HS-27A (cell line): ENCODE results near the gene APOBEC4.

ENCODE experiments used
- DNase-seq: peaks from one replicate; pipeline ENCODE4 v3.0.0-alpha.2; 2012; ENCODE audit warnings: low read depth, missing footprints

The APOBEC4 gene

DNA sequence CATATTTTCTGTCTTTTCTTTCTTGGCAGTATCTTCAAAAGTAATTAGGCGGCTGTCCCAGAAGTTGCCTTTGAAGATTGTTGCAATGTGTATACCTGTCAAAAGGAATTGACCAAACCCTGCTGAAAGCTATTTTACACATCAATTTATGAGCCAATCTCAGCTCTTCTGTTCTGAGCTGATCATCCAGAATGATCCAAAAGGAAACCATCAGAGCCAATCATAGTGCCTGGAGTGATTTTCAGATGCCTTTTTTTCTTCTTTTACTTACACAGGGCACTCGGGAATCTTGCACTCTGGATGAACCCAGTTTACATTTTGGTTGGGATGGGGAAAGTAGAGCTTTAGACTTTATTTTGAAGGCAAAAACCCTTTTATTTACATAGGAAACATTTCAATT, 21.8 kb upstream of the APOBEC4 start:
- no peak for DNase-seq

DNA sequence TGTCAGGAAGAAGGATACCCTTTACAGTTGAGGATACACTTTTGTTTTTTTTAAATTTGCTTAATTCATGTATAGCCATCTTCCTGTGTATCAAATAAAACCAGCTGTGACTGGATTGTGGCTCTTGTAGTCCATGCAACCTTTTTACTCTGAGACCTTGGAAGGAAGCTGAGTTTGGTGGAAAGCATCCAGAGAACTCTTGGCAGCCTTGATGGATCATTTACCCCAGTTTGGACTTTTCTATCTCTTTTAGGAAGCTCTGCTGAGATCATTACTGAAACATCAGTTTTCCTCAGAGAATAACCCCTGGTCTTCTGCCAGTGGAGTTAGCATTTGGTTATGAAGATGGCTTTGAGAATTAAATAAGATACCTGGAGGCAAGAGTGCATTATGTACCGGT, 21.2 kb upstream of the APOBEC4 start:
- no peak for DNase-seq

DNA sequence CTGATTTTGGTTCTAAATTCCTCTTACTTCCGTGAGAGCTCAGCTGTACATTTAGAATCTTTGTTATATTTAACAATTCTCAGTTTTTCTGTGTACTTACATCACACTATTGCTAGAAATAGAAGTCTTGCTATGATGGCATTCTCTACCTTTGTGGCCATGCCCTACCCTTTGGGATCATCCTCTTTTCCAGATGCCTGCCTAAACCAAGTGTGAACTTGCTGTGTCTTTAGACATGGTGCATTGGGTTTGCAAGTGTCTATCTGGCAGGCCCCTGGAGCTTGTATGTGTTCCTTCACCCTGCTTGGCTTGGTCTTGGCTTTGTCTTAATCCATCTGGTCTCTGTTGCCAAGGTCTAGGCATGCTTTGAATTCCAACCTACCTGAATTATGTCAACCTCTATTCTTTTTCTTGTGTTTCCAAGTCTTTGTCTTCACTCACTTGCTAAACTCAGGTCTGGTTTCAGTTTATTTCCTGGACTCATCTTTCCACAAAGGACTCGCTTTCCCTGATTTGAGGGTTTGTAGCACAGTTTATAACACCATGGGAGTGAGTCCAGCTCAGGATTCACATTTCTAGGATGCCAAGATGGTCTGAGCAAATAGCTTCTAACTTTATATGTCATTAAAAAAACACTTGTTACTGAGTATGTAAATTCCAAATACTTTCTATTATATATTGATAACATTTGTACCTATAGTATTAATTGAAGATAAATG, 20.6 kb upstream of the APOBEC4 start:
- no peak for DNase-seq

DNA sequence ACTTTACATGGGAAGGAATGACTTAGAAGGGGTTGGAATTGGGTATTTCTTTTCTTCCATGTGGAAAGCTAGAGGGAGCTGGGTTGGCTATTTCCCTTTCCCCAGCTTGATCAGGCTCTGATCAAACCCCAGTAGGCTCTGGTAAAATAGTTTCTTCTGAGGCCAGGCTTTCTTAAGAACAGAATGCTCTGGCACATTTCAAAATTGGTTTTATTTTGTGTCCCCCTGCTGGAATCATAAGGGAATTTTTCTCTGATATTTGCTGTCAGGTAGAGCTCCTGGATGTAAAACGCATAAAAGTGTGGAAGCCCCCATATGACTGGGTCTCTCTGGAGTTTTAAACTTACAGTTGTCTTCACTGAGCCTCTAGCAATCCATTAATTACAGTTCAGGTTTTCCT, 17.1 kb upstream of the APOBEC4 start:
- DNase-seq: no peak

DNA sequence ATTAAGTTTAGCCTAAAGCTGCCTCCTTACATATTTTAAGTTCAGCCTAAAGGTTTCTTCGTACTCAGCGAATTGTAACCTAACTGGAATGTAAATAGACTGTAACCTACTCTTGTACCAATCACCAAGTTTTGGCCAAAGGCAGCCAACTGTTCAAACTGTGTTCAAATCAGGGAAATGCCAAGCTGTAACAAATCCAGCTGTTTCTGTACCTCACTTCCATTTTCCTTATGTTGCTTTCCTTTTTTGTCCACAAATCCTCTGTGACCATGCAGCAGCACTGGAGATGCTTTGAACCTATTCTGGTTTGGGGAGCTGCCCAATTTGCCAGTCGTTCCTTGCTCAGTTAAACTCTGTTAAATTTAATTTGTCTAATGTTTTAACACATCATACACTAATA, 3.2 kb upstream of the APOBEC4 start:
- no peak for DNase-seq

DNA sequence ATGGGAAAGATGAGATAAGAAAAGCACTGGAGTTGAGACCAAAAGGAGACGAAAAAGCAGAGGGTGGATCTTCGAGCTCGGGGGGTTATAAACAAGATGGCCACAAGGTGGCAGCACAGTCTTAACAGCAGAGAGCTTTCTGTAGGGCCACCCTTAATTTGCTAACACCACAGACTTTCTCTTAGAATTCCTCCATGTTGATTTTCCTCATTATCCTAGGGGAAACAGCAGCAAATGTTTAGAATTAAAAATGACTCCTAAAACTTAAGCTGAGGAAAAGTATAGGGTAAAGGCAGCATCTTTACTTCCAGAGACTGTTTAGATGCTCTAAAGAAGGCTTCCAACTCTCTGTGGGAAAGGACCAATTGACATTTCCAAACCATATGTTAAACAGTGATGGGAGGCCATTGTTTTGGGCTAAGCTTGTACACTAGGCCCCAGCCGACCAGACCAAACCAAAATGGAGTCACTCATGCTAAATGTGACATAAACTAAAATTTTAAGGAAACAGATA, 2.5 kb upstream of the APOBEC4 start:
- DNase-seq: no peak

DNA sequence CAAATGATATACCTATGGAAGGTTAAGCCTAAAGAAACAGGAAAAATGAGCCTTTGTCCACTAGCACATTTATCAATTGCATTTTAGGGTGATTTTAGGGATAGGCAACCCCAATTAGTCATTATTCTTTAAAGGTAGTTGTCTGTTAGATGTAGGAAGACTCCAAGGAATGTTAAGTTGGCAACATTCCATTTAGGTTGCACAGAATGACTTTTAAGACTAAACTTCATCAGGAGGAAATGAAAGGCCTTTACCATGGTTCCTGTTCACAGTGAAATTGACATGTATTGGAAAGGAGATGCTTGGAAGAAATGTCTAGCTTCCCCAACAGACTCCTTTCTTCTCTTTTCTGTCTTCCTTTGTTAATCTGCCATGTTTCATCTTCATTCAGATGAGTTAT, 1.6 kb upstream of the APOBEC4 start:
- DNase-seq: no peak

DNA sequence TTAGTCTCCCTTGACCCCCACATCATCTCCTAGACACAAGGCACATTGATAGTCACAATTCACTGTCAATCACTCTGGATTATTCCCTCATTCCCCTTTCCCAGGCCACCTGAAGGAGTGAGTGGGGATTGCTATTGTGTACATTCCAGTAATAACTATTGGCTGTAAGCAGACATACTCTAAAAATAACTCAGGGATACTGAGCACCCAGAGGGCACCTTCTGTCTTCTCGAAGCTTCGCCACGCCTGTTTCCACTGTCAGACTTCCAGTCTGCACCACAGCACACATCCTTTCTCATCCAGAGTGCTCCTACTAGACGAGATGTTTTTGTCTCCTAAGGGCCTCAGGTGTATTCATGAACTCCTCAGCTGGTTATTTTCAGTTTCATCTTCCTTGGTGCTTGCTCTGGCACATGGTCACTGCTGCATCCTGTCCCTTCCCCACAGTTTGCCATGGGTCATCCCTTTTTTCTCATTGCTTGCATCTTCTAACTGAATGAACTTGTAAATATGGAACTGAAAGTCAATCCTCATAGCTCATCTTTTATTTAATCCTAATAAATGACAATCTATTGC, 848 bp upstream of the APOBEC4 start:
- DNase-seq: no peak

DNA sequence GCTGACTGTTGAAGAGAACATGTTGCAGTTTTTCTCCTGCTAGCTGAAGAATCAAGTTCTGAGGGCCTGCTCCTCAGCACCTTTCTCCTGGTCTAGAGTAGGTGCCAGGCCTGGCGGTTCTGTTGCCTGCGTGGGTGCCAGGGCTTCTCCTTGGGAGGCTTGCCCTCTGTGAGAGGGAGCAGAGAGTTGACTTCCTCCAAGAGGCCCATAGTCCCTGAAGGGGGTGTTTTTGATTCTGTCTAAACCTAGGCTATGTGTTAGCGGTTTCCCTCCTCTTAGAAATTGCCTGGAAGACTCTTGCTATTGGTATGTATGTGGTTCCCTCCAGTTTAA, 312 bp upstream of the APOBEC4 start:
- no peak for DNase-seq

DNA sequence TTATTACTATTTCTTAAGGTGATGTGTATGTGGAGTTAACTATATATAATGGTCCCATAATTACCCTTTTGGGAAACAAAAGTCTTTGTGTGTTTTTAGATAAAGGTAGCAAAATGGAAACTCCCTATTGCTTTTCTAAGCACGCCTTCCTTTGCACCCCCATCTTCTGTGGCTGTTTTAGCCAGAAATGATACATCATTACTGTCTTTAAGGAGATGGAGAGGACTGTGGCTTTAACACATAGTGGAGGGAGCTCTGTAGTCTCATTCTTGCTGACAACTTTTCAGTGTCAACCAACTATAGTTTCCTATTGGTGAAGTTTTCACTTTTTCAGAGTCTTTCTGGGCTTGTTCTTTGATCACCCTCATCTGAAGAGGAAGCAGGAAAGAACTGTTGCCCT, 1.0 kb downstream of the APOBEC4 start:
- no peak for DNase-seq

DNA sequence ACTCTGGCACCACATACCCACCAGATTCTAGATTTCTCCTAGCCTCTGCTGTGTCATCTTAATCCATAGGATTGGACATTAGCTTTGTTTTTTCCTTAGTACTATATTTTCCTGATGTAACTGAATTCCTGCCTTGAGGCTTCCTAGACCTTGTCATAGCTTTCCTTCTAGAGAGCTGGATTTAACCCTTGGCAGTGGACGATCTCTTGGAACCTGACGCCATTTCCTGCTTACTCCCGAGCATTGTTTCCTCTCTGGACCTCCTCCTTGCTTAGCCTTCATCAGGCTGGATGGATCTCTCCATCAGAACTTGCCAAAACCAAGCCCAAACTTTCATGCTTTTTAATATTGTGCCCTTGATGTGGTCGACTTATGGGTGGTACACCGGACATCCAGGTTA, 1.5 kb downstream of the APOBEC4 start:
- DNase-seq: no peak

DNA sequence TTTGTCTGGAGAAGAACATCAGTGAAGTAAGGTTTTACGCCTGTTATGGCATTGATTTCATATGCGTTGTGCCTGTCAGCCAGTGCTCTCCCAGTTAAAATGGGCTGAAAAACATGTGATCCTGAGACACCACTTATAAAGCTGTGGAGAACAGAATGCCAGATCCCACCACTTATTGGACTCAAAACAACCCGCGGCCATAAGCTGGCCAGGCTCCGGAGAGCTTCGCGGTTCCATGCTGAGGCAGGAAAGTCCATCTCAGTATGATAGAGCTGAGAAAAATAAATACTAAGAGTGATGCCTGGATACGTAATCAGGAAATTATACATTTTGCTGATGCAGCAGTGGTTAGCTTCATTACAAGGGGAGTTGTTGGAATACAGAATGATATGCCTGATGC, 5.1 kb downstream of the APOBEC4 start:
- DNase-seq: no peak

DNA sequence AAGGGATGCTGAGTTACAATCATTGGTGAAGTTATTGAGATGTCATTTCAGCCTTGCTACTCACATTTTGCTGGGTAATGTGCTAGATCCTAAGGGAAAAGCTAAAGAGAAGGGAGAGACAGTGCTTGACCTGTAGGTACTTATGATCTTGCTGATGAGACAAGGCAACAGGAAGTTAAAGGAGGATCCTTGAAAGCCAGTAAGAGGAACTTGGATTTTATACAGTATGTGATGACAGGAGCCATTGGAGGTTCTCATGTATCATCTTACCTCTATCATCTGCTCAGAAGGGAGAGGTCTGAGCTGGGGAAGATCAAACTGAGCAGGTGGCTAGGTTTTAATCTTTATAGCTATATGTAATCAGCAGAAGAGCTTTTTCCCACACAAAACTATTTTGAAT, 6.3 kb downstream of the APOBEC4 start:
- no peak for DNase-seq

DNA sequence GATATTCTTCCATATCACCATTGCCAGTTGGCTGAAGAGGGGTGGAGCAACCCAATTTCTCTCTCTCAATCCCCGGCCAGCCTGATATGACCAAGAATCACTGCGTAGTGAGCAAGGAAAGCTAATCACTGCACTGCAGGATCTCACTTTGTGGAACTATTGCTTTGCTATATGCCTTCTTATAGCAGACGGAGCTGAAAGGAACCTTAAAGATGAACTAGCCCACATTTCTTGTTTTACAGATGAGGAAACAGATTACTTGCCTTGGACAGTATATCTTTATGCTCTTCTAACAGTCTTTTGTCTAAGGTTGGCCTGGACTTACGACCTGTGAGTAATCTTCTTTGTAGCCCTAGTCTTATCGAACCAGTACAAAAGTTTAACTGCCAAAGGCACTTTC, 7.6 kb downstream of the APOBEC4 start:
- no peak for DNase-seq

DNA sequence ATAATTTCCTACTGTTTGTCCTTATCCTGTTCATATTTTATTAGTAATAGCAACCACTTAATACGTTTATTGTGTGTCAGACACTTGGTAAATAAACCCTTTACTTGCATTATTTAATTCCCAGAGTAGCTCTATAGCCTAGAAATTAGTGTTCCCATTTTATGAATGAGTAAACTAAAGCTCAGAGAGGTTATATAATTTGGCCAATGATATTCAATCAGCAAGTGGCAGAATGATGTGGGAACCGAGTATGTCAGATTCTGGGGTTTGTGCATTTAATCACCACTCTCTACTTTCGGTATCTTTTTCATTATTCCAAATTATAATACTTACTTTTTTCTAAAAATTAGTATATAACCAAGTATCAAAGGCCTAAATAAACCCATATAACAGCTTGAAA, 10.9 kb downstream of the APOBEC4 start:
- no peak for DNase-seq

DNA sequence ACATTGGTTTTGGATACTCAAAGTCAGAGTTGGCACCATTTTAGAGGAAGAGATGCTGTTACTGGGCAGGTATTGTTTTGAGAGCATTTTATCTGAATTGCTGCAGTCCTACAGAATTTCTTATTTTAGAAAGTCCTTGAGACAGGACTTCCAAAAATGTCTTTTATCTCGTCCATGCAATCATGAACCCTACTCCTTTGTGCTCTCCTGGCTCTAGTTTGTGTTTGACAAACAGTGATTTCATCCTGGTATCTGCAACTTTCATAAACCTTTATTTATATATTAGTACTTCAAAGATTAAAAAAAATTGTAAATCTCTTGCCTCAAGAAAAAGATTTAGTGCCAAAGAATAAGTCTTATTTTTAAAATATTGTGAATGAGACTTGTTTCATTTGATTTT, 12.9 kb downstream of the APOBEC4 start:
- no peak for DNase-seq

DNA sequence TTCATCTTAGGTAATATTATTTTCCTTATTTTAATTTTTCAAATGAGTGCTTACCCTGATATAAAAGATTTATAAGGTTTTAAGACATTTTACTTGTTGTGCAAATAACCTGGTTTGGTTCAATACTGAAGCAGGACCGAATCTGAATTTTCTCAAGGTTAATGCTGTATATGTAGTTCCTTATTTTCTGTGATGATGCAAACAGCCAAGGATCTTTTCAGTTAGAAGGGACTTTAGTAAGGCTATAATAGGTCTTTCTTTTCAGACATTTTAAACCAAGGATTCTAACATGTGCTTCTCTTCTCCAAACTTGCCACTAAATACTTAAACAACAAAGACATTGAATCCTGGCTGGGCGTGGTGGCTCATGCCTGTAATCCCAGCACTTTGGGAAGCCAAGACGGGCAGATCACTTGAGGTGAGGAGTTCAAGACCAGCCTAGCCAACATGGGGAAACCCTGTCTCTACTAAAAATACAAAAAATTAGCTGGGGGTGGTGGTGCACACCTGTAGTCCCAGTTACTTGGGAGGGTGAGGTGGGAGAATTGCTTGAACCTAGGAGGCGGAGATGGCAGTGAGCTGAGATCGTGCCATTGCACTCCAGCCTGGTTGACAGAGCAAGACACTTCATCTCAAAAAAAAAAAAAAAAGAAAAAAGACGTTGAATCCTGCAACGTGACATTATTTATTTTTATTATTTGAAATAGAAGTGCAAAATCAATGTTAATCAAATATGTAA, 14.3 kb downstream of the APOBEC4 start:
- no peak for DNase-seq

DNA sequence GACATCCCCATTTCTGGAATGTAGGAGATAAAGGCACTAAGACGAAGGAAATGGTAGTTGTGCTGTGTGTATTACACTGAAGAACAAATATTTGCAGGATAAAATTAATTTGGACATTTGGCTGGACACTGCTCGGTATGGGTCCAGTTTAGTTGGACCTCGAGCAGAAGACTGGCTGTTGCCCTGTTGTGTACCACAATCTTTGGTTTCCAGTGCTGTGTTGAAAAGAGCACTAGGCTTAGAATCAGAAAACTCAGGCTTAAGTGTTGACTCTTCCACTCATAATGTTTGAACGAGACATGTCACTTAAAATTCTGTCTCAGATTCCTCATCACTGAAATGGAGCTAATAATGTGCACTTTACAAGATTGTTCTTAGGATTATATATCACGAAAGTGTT, 16.3 kb downstream of the APOBEC4 start:
- no peak for DNase-seq

DNA sequence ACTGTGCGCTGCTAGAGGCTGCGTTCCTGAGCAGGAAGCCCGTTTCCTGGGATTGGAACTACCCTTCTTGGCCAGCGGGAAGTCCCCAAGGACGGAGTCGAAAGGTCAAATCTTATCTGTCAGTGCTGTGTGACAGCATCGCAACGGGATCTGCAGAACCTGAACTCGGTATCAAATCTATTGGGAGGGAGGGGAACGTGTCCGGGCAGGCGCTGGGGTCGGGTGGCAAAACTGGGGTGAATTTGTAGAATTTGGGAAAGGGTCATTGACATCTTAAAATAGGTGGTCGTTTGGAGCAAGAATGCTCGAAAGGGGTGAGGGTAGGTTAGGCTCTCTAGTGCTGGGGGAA, 16.8 kb downstream of the APOBEC4 start:
- no peak for DNase-seq

DNA sequence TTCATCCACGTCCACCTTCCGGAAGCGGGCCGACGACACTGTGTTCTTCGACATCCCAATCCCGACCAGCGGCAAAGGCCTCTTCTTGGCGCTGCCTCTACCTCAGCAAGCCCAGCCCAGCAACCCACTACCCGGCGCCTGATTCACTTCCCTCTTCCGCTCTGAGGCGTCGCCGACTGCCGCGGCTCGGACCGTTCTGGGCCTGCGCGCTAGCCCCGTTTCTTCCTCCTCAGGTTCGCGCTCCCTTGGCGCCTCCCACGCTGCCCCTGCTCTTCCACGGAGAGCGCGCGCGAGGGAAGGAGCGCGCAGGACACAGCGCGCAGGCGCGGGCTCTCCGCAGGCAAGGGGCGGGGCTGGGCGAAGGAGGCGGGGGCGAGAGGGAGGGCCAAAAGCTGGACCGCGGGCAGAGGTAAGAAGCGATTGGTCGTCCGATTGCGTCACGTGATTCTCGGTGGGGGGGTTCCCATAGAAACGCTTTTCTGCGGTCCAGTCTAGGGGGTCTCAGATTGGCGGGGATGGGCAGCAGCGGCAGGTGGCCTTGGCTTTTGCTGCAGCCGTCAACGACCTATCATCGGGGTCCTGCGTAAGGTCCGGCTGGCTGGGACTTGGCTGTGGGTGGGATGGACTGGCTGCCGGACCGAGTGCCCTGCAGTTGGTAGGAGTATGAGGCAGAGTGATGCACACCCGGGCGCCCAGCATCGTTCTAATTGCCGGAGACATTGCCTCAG, 17.3 kb downstream of the APOBEC4 start, which contains the start of gene ARPC5:
TSS of gene ARPC5 (minus strand) at position 178 of the 728 bp plus-strand sequence. CDS start at position 54, 124 bp downstream.
- DNase-seq: peak; percentile 89

DNA sequence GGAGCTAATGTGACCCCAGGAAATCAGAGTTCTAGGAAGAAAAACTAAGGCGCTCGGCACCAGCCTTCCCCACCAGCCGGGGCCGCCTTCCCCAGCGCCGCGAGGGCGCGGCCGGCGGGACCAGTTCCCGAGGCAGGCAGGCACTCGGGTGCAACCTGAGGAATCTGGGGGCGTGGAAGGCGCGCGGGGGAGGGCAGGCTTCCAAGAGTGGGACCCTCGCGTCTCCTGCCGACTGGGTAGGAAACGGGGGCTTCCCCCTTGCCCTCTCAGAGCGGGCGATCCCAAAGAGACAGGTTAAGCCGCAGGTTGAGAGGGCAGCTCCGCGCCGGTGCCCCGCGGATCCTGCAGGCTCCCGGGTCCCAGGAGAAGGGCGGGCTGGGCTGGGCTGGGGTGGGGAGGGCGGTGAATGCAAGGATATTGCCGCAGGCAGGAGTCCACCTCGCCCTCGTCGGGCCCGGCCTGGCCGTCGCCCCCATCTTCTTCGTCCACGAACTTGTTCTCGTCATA, 18.0 kb downstream of the APOBEC4 start:
- DNase-seq: no peak

DNA sequence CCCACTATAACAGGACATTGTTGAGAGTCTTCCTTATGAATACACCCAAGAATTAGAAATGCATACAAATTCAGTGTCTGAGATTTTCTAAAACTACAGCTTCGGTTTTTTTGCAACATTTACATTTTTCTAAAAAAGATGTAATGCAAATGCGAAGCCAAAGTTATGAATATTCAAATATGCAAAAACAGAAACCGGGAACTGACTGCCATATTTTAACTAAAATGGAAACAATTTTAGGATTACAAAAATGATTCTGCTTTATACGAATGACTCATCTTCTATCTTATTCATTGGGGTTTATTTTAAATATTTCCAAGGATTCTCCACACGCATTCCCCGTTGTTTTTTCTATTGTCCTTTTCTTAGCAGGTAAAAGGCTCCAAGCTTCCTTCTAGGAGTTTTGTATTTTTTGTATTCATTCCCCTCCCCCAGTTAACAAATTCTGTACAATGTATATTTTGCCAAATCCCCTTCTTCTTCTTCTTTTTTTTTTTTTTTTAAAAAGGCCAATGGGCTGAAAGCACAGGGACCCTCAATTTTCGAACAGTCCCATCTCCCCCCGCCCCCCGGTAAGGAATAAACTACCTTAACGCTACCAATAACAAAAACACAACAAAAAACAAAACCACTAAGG, 18.6 kb downstream of the APOBEC4 start:
- no peak for DNase-seq
